ENCODE results near the gene KLLN. TPM values are rescaled to one million over a fixed set of nuclear protein-coding genes. Genes with fewer than 3 reads are reported as not detected.
"Not testable (repeated sequence)": the region's sequence is repeated elsewhere in the genome, so short reads cannot be mapped to it uniquely, and the experiment has no call there.

The KLLN gene
- total and polyA plus RNA-seq, 2 donors (not counting 1 experiment from before 2014, with no cell fraction given): 0.45 to 2.2 TPM

- ChIA-PET CTCF (interaction anchor here (0.5 to 11.5 kb wide), 13 partner anchors 9 to 1089 kb away, joined by 3 to 241 read pairs (median 4); partner anchors contain the start of gene RNLS), POLR2A (no interaction called here)
- 43% methylated on average over 1 of the region's 3 CpGs for WGBS (ENCODE audit: insufficient coverage)
- H3K9ac ChIP-seq (ENCODE audit: low read length): no peak overlapping the region
- peak overlapping the region in 1 of 2 donors; percentile 7 for H3K27ac ChIP-seq (ENCODE audit: low read length in 2 of 2)
- peak overlapping the region; percentile 89 for H2AFZ ChIP-seq (ENCODE audit: insufficient read depth, low read depth, low read length, poor library complexity, severe bottlenecking)
- DNase-seq (peak; percentile 84), ATAC-seq (ENCODE audit: low read depth) (no peak)
- H3K27me3 ChIP-seq (replicated peaks in 1 of 4; ENCODE audit: control extremely low read depth in 1 of 4, control insufficient read depth in 3 of 4, insufficient read depth in 4 of 4, low read length in 3 of 4): no peaks in the 10 kb centered on the region
- intact Hi-C loops (cut with micrococcal nuclease): loop anchor here (1.0 to 5.0 kb wide), 8 partner anchors 67 to 1392 kb away; partner anchors contain the start of gene LIPA
- H3K4me3 Mint-ChIP-seq: peak overlapping the region; percentile 55
- peaks cover 22% of the 10 kb centered on the region for H3K4me1 Mint-ChIP-seq
- H3K27ac Mint-ChIP-seq: peak overlapping the region; percentile 98
- H3K27me3 Mint-ChIP-seq: no peaks in the 10 kb centered on the region
- no peaks in the 10 kb centered on the region for H3K9me3 Mint-ChIP-seq (ENCODE audit: insufficient read depth)
- no peaks in the 10 kb centered on the region for H3K36me3 ChIP-seq (replicated peaks in 1 of 2; ENCODE audit: control extremely low read depth in 1 of 2, control insufficient read depth in 1 of 2, extremely low read depth in 1 of 2, insufficient read depth in 2 of 2, low read length in 1 of 2)
- no peak overlapping the region for H3K4me3 ChIP-seq (ENCODE audit: control extremely low read depth in 1 of 5, extremely low read depth in 1 of 5, insufficient read depth in 1 of 5, low read depth in 2 of 5, low read length in 4 of 5)
- peak overlapping the region; percentile 85 for H3K4me2 ChIP-seq (replicated peaks; ENCODE audit: low read depth, low read length, poor library complexity, severe bottlenecking)
- no peaks in the 10 kb centered on the region for H3K9me3 ChIP-seq (ENCODE audit: control extremely low read depth in 1 of 3, control insufficient read depth in 2 of 3, insufficient read depth in 1 of 3, low read length in 2 of 3)
- TF ChIP-seq CTCF (IDR thresholded peaks at IDR 0.05) (peak; percentile 81), EZH2 (IDR thresholded peaks at IDR 0.05; ENCODE audit: borderline replicate concordance, insufficient read depth, low read depth, low read length, poor library complexity, severe bottlenecking) (no peak)
- H4K20me1 ChIP-seq (ENCODE audit: control insufficient read depth, insufficient read depth, low read length, poor library complexity, severe bottlenecking): no peaks in the 10 kb centered on the region
- H3K79me2 ChIP-seq (ENCODE audit: control insufficient read depth, insufficient read depth, low read length): peaks cover 15% of the 10 kb centered on the region
- peaks cover 15 to 20% of the 10 kb centered on the region in 2 donors for H3K4me1 ChIP-seq (ENCODE audit: control insufficient read depth in 2 of 2, insufficient read depth in 2 of 2, low read length in 2 of 2)
These were observed 3.1 kb downstream of the KLLN start for GRCh38 chr10:87860156-87860795.

DNA sequence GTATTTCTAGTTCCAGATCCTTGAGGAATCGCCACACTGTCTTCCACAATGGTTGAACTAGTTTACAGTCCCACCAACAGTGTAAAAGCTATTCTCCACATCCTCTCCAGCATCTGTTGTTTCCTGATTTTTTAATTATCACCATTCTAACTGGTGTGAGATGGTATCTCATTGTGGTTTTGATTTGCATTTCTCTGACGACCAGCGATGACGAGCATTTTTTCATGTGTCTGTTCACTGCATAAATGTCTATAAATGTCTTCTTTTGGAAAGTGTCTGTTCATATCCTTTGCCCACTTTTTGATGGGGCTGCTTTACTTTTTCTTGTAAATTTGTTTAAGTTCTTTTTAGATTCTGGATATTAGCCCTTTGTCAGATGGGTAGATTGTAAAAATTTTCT lies 7.7 kb downstream of the KLLN start:
- CTCF ChIA-PET: interaction anchor here (0.9 to 11.5 kb wide), 3 partner anchors 257 to 533 kb away, joined by 3 to 241 read pairs (median 180); no protein-coding TSS in a partner anchor
- POLR2A ChIA-PET: not testable (repeated sequence)

DNA sequence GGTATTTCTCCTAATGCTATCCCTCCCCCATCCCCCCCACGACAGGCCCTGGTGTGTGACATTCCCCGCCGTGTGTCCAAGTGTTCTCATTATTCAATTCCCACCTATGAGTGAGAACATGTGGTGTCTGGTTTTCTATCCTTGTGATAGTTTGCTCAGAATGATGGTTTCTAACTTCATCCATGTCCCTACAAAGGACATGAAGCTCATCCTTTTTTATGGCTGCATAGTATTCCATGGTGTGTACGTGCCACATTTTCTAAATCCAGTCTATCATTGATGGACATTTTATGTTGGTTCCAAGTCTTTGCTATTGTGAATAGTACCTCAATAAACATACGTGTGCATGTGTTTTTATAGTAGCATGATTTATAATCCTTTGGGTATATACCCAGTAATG lies 8.1 kb downstream of the KLLN start:
- H3K4me1 Mint-ChIP-seq; H3K79me2 ChIP-seq (ENCODE audit: control insufficient read depth, insufficient read depth, low read length); DNase-seq; H3K27ac ChIP-seq (ENCODE audit: low read length in 2 of 2); H4K20me1 ChIP-seq (ENCODE audit: control insufficient read depth, insufficient read depth, low read length, poor library complexity, severe bottlenecking); H3K4me1 ChIP-seq (ENCODE audit: control insufficient read depth in 2 of 2, insufficient read depth in 2 of 2, low read length in 2 of 2); H3K4me2 ChIP-seq (replicated peaks; ENCODE audit: low read depth, low read length, poor library complexity, severe bottlenecking); H3K36me3 ChIP-seq (replicated peaks in 1 of 2; ENCODE audit: control extremely low read depth in 1 of 2, control insufficient read depth in 1 of 2, extremely low read depth in 1 of 2, insufficient read depth in 2 of 2, low read length in 1 of 2); CTCF ChIA-PET; H3K9me3 Mint-ChIP-seq (ENCODE audit: insufficient read depth); H3K27me3 ChIP-seq (replicated peaks in 1 of 4; ENCODE audit: control extremely low read depth in 1 of 4, control insufficient read depth in 3 of 4, insufficient read depth in 4 of 4, low read length in 3 of 4); intact Hi-C loops (cut with micrococcal nuclease); H3K9ac ChIP-seq (ENCODE audit: low read length); H3K27ac Mint-ChIP-seq; H3K4me3 Mint-ChIP-seq; POLR2A ChIA-PET; H3K9me3 ChIP-seq (ENCODE audit: control extremely low read depth in 1 of 3, control insufficient read depth in 2 of 3, insufficient read depth in 1 of 3, low read length in 2 of 3); H2AFZ ChIP-seq (ENCODE audit: insufficient read depth, low read depth, low read length, poor library complexity, severe bottlenecking); ATAC-seq (ENCODE audit: low read depth); H3K4me3 ChIP-seq (ENCODE audit: control extremely low read depth in 1 of 5, extremely low read depth in 1 of 5, insufficient read depth in 1 of 5, low read depth in 2 of 5, low read length in 4 of 5); H3K27me3 Mint-ChIP-seq: not testable (repeated sequence)
- WGBS (ENCODE audit: insufficient coverage): no CpG with 5 or more reads among the region's 5 CpGs

More for the DNA sequence above, 7.7 kb downstream of the KLLN start:
- H2AFZ ChIP-seq (ENCODE audit: insufficient read depth, low read depth, low read length, poor library complexity, severe bottlenecking); H3K9me3 Mint-ChIP-seq (ENCODE audit: insufficient read depth); H3K27me3 Mint-ChIP-seq; H3K4me2 ChIP-seq (replicated peaks; ENCODE audit: low read depth, low read length, poor library complexity, severe bottlenecking); H3K79me2 ChIP-seq (ENCODE audit: control insufficient read depth, insufficient read depth, low read length); H3K27ac ChIP-seq (ENCODE audit: low read length in 2 of 2); DNase-seq; H3K27me3 ChIP-seq (replicated peaks in 1 of 4; ENCODE audit: control extremely low read depth in 1 of 4, control insufficient read depth in 3 of 4, insufficient read depth in 4 of 4, low read length in 3 of 4); H4K20me1 ChIP-seq (ENCODE audit: control insufficient read depth, insufficient read depth, low read length, poor library complexity, severe bottlenecking); H3K27ac Mint-ChIP-seq; ATAC-seq (ENCODE audit: low read depth); H3K36me3 ChIP-seq (replicated peaks in 1 of 2; ENCODE audit: control extremely low read depth in 1 of 2, control insufficient read depth in 1 of 2, extremely low read depth in 1 of 2, insufficient read depth in 2 of 2, low read length in 1 of 2); H3K4me3 Mint-ChIP-seq; H3K9ac ChIP-seq (ENCODE audit: low read length); intact Hi-C loops (cut with micrococcal nuclease); H3K9me3 ChIP-seq (ENCODE audit: control extremely low read depth in 1 of 3, control insufficient read depth in 2 of 3, insufficient read depth in 1 of 3, low read length in 2 of 3); H3K4me3 ChIP-seq (ENCODE audit: control extremely low read depth in 1 of 5, extremely low read depth in 1 of 5, insufficient read depth in 1 of 5, low read depth in 2 of 5, low read length in 4 of 5); H3K4me1 ChIP-seq (ENCODE audit: control insufficient read depth in 2 of 2, insufficient read depth in 2 of 2, low read length in 2 of 2): not testable (repeated sequence)
- WGBS (ENCODE audit: insufficient coverage): 7% methylated on average over 3 of the region's 4 CpGs
- H3K4me1 Mint-ChIP-seq: peaks cover 12% of the 10 kb centered on the region

Measured in B cell (primary cell).